HEK293 (cell line): ENCODE measurements around the gene CORO1A.
A peak's percentile ranks its signal among the peaks of the same experiment; 100 is the strongest.

ENCODE experiments used
- HOXA7 ChIP-seq: sonication (generic); formaldehyde crosslinking; IDR thresholded peaks from 2 replicates; pipeline ENCODE4 v1.8.1; 2022; ENCODE audit warnings: missing genetic modification reagents, borderline replicate concordance
- HOXC10 ChIP-seq: sonication (generic); formaldehyde crosslinking; IDR thresholded peaks from 2 replicates; pipeline ENCODE4 v1.8.1; 2023; ENCODE audit warnings: mild to moderate bottlenecking, missing genetic modification reagents
- HOXD13 ChIP-seq: sonication (generic); formaldehyde crosslinking; IDR thresholded peaks from 2 replicates; pipeline ENCODE4 v1.8.0; 2022; ENCODE audit warnings: missing genetic modification reagents, borderline replicate concordance
- KLF17 ChIP-seq: fragments of 450-650 bp; formaldehyde crosslinking; IDR thresholded peaks from 2 replicates; pipeline ENCODE4 v1.5.1; 2016; ENCODE audit warnings: missing biosample characterization, missing genetic modification characterization
- KLF9 ChIP-seq: fragments of 450-650 bp; formaldehyde crosslinking; IDR thresholded peaks from 2 replicates; pipeline ENCODE4 v1.5.1; 2016; ENCODE audit warnings: missing biosample characterization, missing genetic modification characterization, low read depth
- PATZ1 ChIP-seq: fragments of 450-650 bp; formaldehyde crosslinking; IDR thresholded peaks from 2 replicates; pipeline ENCODE4 v1.5.1; 2016; ENCODE audit warnings: missing biosample characterization, missing genetic modification characterization
- YY2 ChIP-seq: fragments of 450-650 bp; formaldehyde crosslinking; IDR thresholded peaks from 2 replicates; pipeline ENCODE4 v1.5.1; 2016; ENCODE audit warnings: missing biosample characterization, missing genetic modification characterization
- ZBTB44 ChIP-seq: fragments of 450-650 bp; IDR thresholded peaks from 2 replicates; pipeline ENCODE4 v1.5.1; 2018; ENCODE audit warnings: missing biosample characterization, mild to moderate bottlenecking, missing genetic modification characterization
- ZBTB48 ChIP-seq: fragments of 450-650 bp; formaldehyde crosslinking; IDR thresholded peaks from 2 replicates; pipeline ENCODE4 v1.5.1; 2016; ENCODE audit warnings: missing biosample characterization, missing genetic modification characterization
- ZNF138 ChIP-seq: fragments of 450-650 bp; formaldehyde crosslinking; IDR thresholded peaks from 2 replicates; pipeline ENCODE4 v1.5.1; 2016; ENCODE audit warnings: missing biosample characterization, missing genetic modification characterization, borderline replicate concordance
- ZNF146 ChIP-seq: fragments of 450-650 bp; formaldehyde crosslinking; IDR thresholded peaks from 2 replicates; pipeline ENCODE4 v1.5.1; 2016; ENCODE audit warnings: missing biosample characterization, missing genetic modification characterization
- ZNF175 ChIP-seq: fragments of 450-650 bp; formaldehyde crosslinking; IDR thresholded peaks from 2 replicates; pipeline ENCODE4 v1.5.1; 2016; ENCODE audit warnings: missing biosample characterization, missing genetic modification characterization
- ZNF2 ChIP-seq: fragments of 450-650 bp; formaldehyde crosslinking; IDR thresholded peaks from 2 replicates; pipeline ENCODE4 v1.5.1; 2016; ENCODE audit warnings: missing biosample characterization, missing genetic modification characterization
- ZNF280D ChIP-seq: fragments of 450-650 bp; formaldehyde crosslinking; IDR thresholded peaks from 2 replicates; pipeline ENCODE4 v1.5.1; 2016; ENCODE audit warnings: missing biosample characterization, missing genetic modification characterization
- ZNF311 ChIP-seq: fragments of 450-650 bp; formaldehyde crosslinking; IDR thresholded peaks from 2 replicates; pipeline ENCODE4 v1.5.1; 2017; ENCODE audit warnings: missing biosample characterization, missing genetic modification characterization, borderline replicate concordance
- ZNF341 ChIP-seq: fragments of 450-650 bp; formaldehyde crosslinking; IDR thresholded peaks from 2 replicates; pipeline ENCODE4; 2016; ENCODE audit warnings: low read depth, missing biosample characterization, missing genetic modification characterization
- ZNF404 ChIP-seq: fragments of 450-650 bp; formaldehyde crosslinking; IDR thresholded peaks from 2 replicates; pipeline ENCODE4 v1.5.1; 2017; ENCODE audit warnings: missing biosample characterization, missing genetic modification characterization
- ZNF510 ChIP-seq: fragments of 450-650 bp; formaldehyde crosslinking; IDR thresholded peaks from 2 replicates; pipeline ENCODE4 v1.5.1; 2018; ENCODE audit warnings: mild to moderate bottlenecking, missing genetic modification characterization, missing biosample characterization; ENCODE audit not compliant: insufficient replicate concordance
- ZNF521 ChIP-seq: fragments of 450-650 bp; formaldehyde crosslinking; IDR thresholded peaks from 2 replicates; pipeline ENCODE4 v1.5.1; 2017; ENCODE audit warnings: missing biosample characterization, mild to moderate bottlenecking, missing genetic modification characterization
- ZNF529 ChIP-seq: fragments of 450-650 bp; formaldehyde crosslinking; IDR thresholded peaks from 2 replicates; pipeline ENCODE4 v1.5.1; 2017; ENCODE audit warnings: missing genetic modification characterization, missing biosample characterization; ENCODE audit not compliant: insufficient replicate concordance
- ZNF580 ChIP-seq: fragments of 450-650 bp; formaldehyde crosslinking; IDR thresholded peaks from 2 replicates; pipeline ENCODE4 v1.5.1; 2016; ENCODE audit warnings: missing biosample characterization, missing genetic modification characterization
- ZNF626 ChIP-seq: fragments of 450-650 bp; sonication (Bioruptor Pico); formaldehyde crosslinking; IDR thresholded peaks from 2 replicates; pipeline ENCODE4 v1.5.1; 2018; ENCODE audit warnings: missing biosample characterization, missing genetic modification characterization, inconsistent platforms
- ZNF660 ChIP-seq: fragments of 450-650 bp; IDR thresholded peaks from 2 replicates; pipeline ENCODE4 v1.5.1; 2018; ENCODE audit warnings: missing biosample characterization, mild to moderate bottlenecking, missing genetic modification characterization
- ZNF701 ChIP-seq: fragments of 450-650 bp; formaldehyde crosslinking; IDR thresholded peaks from 2 replicates; pipeline ENCODE4 v1.5.1; 2016; ENCODE audit warnings: missing biosample characterization, missing genetic modification characterization
- ZNF747 ChIP-seq: fragments of 450-650 bp; formaldehyde crosslinking; IDR thresholded peaks from 2 replicates; pipeline ENCODE4 v1.5.1; 2016; ENCODE audit warnings: missing biosample characterization, missing genetic modification characterization
- ZSCAN18 ChIP-seq: fragments of 450-650 bp; formaldehyde crosslinking; IDR thresholded peaks from 2 replicates; pipeline ENCODE4 v1.5.1; 2016; ENCODE audit warnings: missing biosample characterization, missing genetic modification characterization
- ZSCAN4 ChIP-seq: fragments of 450-650 bp; formaldehyde crosslinking; IDR thresholded peaks from 2 replicates; pipeline ENCODE4 v1.5.1; 2017; ENCODE audit warnings: missing biosample characterization, missing genetic modification characterization

The CORO1A gene

GRCh38 chr16:30183233-30184095, at the start of gene CORO1A (continued):
- TF ChIP-seq ZNF2 (tag by site-specific recombination) (no peak), ZBTB48 (tag by site-specific recombination) (peak; percentile 86), ZNF580 (tag by site-specific recombination) (no peak), ZBTB44 (no peak), ZNF404 (tag by site-specific recombination) (no peak), ZNF175 (tag by site-specific recombination) (no peak), HOXD13 (CRISPR knock-in tag) (no peak), ZNF521 (no peak), KLF9 (peak; percentile 63), ZNF660 (peak; percentile 54; the same call in 1 of the 2 replicates), ZSCAN4 (tag by site-specific recombination) (no peak), ZNF280D (tag by site-specific recombination) (no peak), ZNF701 (tag by site-specific recombination) (no peak), HOXA7 (CRISPR knock-in tag) (no peak), ZNF311 (tag by site-specific recombination) (no peak), PATZ1 (tag by site-specific recombination) (peak; percentile 80), HOXC10 (CRISPR knock-in tag) (no peak), ZNF341 (tag by site-specific recombination) (no peak), ZNF510 (tag by site-specific recombination) (no peak), YY2 (no peak), ZNF138 (tag by site-specific recombination) (no peak), ZNF146 (no peak), ZNF626 (tag by site-specific recombination) (no peak), ZNF529 (tag by site-specific recombination) (no peak), KLF17 (tag by site-specific recombination) (no peak; the same call in 1 of the 2 replicates), ZNF747 (tag by site-specific recombination) (no peak), ZSCAN18 (no peak)
